OCI-M1 (cell line): ENCODE results near the gene NPIPB2.

ENCODE experiments used
- DNase-seq: peaks from one replicate; lab custom pipeline; 2025; lab: John Stamatoyannopoulos, UW

The NPIPB2 gene

DNA sequence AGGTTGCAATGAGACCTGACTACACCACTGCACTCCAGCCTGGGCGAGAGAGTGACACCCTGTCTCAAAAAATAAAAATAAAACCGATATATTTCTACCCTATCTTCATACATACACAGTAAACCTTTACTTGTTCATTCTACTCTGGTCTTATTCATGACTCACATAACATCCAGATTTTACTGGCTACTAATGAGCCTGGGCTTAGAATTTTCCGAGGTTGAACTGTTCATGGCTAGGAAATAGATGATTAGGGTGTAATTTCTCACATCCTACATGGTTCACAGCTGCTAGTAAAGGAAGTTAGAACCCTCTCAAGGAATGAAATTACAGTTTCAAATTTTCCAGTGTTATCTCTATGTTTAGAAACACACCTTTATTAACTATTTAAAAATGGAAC is 40.8 kb downstream of the NPIPB2 start:
- no peak for DNase-seq

GRCh38 chr16:11896486-11897176 is 45.2 kb downstream of the NPIPB2 start:
- DNase-seq, result no peak

DNA sequence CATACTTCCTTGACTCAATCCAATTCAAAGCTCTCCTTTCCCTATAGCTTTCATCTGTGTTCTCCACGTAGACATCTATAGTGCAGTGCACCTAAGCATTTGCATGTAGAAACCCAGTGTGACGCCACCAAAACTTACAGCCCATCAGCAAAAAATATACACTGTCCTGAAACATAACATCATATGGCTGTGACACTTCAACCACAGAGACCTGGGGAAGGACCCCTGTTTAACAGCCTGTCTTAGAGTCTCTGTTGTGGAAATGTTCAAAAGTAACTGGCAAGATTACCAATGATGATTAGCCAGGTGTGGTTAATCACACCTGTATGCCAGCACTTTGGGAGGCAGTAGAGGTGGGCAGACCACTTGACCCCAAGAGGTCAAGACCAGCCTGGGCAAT is 48.3 kb downstream of the NPIPB2 start:
- no peak for DNase-seq

- no peak for DNase-seq
These were observed 49.1 kb downstream of the NPIPB2 start for GRCh38 chr16:11892761-11893160.

GRCh38 chr16:11890231-11890965 is 51.4 kb downstream of the NPIPB2 start:
- no peak for DNase-seq

GRCh38 chr16:11886881-11887280 is 55.0 kb downstream of the NPIPB2 start:
- no peak for DNase-seq

DNA sequence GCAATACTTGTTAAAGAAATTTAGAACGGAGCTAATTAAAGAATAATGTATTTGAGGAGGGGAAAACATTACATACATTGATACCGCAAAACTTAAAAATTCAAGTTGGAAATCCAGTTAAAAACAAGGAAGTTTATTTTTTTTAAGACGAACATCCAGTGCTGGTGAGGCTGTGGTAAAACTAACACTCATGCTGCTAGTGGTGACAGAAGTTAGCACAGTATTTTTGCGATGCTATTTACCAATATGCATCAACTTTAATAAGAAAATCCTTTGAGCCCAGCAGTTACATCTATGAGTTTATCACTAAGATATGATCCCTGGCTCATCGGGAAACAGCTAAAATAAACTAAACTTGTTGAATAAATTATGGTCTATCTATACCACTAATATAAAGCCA is 57.8 kb downstream of the NPIPB2 start:
- DNase-seq, result no peak

DNA sequence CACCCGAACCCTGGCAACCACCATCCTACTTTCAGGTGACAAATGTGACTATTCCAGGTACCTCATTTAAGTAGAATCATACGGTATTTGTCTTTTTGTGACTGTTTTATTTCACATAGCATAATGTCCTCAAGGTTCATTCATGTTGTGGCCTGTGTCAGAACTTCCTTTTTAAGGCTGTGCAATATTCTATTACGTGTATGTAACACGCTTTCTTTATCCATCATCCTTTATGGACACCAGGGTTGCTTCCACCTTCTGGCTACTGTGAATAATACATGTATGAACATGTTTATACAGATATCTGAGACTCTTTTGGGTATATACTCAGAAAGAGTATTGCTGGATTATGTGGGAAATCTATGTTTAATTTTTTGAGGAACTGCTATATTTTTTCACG is 61.8 kb downstream of the NPIPB2 start:
- DNase-seq, result no peak

- DNase-seq, result no peak
These were observed 64.5 kb downstream of the NPIPB2 start for GRCh38 chr16:11877374-11877773.
